Stimulated activated CD4-positive, alpha-beta T cell treated with anti-CD3 and anti-CD28 coated beads, Interleukin-15, amount 100 ng/mL, for 1 hour (primary cell): ENCODE data around the gene S100B.
"Not testable (repeated sequence)": the region's sequence is repeated elsewhere in the genome, so short reads cannot be mapped to it uniquely, and the experiment has no call there.

Source experiments
- DNase-seq, 2 donors: peaks; one replicate each; pipeline ENCODE4 v3.0.0-alpha.2; 2020; ENCODE audit warnings: low read depth in 1 of 2, low spot score in 1 of 2

The S100B gene

GRCh38 chr21:46604975-46605766, at the start of gene S100B:
Gene S100B, minus strand, starts transcription at chr21:46605082. Its CDS starts 2,667 bp downstream, at chr21:46602415.
- DNase-seq, result no peak

GRCh38 chr21:46651121-46651520, 46.2 kb upstream of the S100B start:
- DNase-seq, result no peak

GRCh38 chr21:46650476-46651098, 45.7 kb upstream of the S100B start:
- no peak for DNase-seq

GRCh38 chr21:46649356-46649755, 44.5 kb upstream of the S100B start:
- no peak for DNase-seq

GRCh38 chr21:46648539-46648938, 43.7 kb upstream of the S100B start:
- no peak for DNase-seq

- no peak for DNase-seq
Measured at GRCh38 chr21:46646541-46647154, 41.8 kb upstream of the S100B start.

GRCh38 chr21:46645840-46646239, 41.0 kb upstream of the S100B start:
- no peak for DNase-seq

GRCh38 chr21:46643379-46644177, 38.7 kb upstream of the S100B start:
- DNase-seq, result no peak

- no peak for DNase-seq
Measured at GRCh38 chr21:46641656-46642055, 36.8 kb upstream of the S100B start.

GRCh38 chr21:46639489-46640386, 34.9 kb upstream of the S100B start:
- no peak for DNase-seq

- no peak for DNase-seq
Measured at GRCh38 chr21:46637952-46638746, 33.3 kb upstream of the S100B start.

- DNase-seq, result no peak
Measured at GRCh38 chr21:46636550-46637285, 31.8 kb upstream of the S100B start.

- DNase-seq, result no peak
Measured at GRCh38 chr21:46636181-46636512, 31.3 kb upstream of the S100B start.

- DNase-seq, result peak; percentile 98
Measured at GRCh38 chr21:46635324-46636180, 30.7 kb upstream of the S100B start, which contains the start of gene PRMT2. Gene PRMT2, plus strand, starts transcription at chr21:46635674. Its CDS starts 1,278 bp downstream, at chr21:46636952.

- DNase-seq, result no peak
Measured at GRCh38 chr21:46634966-46635323, 30.1 kb upstream of the S100B start.

GRCh38 chr21:46634427-46634826, 29.5 kb upstream of the S100B start:
- no peak for DNase-seq

GRCh38 chr21:46633566-46633965, 28.7 kb upstream of the S100B start:
- no peak for DNase-seq

- DNase-seq, result not testable (repeated sequence)
Measured at GRCh38 chr21:46630915-46631314, 26.0 kb upstream of the S100B start.
